HG02884 (cell line): ENCODE results near the gene PTGES2.

Experiments used
- ATAC-seq: cut with Tn5 transposase; IDR thresholded peaks from one replicate; pipeline ENCODE4 v1.9.1; 2021; ENCODE audit warnings: mild to moderate bottlenecking, moderate library complexity; ENCODE audit not compliant: unreplicated experiment

PTGES2 gene

DNA sequence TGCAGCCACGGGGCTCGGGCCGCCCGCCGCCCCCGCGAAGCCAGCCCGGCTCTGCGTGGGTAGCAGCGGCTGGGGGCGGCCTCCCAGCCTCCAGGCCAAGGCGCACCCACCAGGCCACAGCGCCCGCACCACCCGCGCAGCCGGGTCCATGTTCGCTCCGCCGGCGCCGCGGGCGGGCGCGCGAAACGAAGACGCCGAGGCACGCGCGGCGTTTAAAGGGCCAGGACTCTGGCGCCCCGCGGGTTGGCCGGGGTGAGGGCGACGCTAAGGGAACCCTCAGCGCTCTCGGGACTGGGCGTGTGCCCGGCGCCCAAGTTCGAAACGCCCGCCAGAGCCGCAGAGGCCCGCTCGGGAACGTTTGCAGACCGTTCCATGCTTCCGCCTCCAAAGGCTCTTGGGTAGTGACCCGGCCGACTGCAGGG is at the start of gene PTGES2:
PTGES2 (minus strand) TSS at position 162 of the 422 bp plus-strand sequence; CDS start at position 150, 12 bp downstream.
- peak; percentile 50 for ATAC-seq

DNA sequence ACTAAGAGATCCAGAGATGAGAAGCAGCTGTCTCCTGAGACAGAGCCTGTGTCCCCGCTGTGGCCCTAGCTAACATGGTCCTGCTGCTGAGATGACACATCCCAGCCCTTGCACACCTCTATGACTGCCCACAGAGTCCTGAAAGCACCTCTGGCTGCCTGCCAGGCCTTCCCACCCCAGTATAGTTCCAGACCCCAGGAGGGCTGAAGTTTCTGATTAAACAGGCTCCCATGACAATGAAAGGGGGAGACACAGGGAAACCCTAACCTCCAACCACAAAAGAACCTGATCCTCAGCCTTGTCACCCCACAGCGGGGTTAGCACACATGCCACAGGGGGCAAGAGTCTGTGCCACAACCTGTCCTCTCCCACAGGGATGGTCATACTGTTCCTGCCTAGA is 48.2 kb upstream of the PTGES2 start:
- no peak for ATAC-seq

GRCh38 chr9:128175102-128175563 is 47.6 kb upstream of the PTGES2 start:
- no peak for ATAC-seq

DNA sequence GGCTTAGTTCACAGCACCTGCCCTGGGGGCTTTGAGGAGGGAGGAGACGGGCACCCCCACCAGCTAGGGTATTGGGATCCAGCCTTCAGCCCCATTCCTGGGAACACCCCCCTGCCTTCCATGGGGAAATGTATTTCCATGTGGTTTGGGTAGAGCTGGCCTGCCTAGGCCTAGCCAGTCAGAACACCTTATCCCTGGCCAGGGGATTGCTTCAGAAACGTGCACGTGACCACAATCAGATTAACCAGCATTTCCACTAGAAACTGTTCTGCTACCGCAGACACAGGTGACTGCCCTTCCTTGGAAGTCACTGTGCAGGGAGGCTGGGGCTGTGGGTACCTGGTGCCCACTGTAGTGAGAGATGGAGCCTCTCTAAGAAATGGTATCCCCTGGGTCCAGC is 46.5 kb upstream of the PTGES2 start:
- no peak for ATAC-seq

DNA sequence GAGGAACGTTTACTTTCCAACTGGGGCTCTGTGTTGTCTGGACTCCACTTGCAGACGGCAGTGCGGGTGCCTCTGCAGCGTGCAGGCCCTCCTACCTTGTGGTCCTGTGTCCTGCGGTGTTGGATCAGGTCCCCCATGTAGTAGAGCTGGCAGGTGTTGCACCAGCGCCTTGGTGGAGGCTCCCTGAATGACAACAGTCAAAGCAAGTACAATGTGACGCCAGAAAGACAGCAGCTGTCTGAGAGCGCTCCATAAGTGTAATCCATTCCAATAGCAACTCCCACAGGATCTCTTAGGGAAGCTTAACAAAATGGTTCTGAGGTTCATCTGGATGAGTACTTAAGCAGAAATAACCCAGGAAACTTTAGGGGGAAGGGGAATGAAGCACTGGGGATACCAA is 42.4 kb upstream of the PTGES2 start:
- ATAC-seq, result no peak

DNA sequence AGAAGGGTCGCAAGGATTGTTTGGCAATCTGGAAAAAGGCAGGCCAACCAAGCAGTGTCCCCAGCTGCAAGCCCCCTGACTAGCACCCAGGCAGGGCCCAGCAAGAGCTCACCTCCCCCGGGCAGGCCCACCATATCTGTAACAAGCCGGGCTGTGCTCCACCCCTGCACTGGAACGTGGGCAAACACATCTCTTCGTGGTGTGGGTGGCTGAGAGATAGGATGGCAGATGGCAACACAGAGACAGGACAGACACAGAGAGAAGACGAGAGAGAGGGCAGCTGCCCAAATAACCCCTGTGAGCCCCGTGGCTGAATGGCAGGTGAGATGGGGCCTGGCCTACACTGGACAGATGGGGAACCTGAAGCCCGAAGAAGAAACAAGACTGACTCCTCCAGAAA is 42.0 kb upstream of the PTGES2 start:
- ATAC-seq, result no peak

DNA sequence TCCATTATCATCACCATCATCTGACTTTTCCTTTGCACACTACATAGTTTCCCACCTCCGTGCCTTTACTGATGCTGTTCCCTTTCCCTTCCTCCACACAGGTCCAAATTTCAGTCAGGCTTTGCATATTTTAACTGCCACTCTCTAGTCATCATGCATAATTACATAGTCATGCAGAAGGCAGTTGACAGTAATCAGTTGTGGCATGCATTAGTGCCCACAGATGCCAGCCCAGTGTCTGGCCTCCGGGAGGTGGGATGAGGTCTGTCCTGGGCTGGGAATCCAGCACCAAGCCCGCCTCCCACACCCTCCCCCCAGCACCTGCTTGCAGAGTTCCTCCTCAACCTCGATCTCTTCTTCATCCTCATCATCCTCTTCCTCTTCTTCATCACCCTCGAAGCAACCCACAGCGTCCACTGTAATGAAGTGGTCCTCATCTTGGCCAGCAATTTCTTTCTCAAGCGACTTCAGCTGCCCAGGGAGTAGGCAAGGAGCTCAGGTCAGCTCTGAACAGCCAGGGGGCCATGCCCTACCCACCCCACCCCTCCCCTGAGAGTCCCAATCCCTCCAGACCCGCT is 41.3 kb upstream of the PTGES2 start:
- ATAC-seq, result no peak

DNA sequence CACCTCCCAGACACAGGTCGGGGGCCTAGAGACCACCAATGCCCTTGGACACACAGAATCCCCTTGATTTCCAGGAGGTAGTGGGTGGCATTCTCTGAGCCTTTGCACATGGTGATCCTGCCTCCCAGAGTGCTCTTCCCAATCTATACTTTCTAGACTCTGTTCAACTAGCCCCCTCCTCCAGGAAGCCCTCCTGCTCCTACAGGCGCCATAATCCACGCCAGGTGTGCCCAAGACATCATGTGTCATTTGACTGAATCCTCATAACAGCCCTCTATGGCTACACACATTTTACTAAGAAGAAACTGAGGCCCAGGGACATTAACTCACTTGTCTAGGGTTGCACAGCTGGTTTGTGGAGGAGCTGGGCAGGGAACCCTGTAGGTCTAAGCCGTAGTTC is 39.7 kb upstream of the PTGES2 start:
- no peak for ATAC-seq

DNA sequence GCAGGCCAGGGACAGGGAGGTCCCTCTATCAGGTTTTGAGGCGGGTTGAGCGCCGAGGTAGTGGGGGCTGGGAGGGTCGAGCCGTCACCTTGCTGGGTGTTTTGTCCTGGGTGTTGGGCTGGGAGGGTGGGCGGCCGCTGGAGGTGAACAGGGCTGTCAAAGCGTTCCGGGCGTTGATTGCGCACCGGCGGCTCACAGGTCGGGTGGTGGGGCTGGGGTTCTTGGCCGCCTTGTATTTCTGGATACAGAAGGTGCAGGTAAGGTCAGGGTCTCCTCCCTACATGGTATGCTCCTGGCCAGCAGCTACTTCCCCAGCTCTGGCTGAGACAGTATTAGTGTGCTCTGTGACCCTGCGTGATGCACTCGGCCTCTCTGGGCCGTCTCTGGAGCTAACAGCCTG is 38.6 kb upstream of the PTGES2 start:
- no peak for ATAC-seq

DNA sequence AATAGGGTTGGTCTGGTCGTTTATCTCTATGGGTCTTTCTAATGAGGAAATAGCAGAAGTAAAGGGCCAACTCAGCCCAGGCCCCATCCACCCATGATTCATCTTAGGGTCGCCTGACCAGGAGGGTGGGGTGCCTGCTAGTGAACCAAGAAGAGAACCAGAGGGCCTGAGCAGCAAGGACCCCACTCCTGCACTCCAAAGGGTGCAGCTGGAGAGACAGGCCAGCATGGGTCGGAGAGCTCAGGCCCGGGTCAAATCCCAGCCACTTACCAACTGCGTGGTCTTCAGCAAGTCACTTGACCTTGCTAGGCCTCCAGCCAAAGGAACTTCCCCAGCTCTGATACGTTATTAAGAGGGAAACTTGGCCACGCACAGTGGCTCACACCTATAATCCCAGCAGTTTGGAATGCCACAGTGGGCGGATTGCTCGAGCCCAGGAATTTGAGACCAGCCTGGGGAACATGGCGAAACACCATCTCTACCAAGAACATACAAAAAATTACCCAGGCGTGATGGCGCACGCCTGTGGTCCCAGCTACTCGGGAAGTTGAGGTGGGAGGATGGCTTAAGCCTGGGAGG is 36.9 kb upstream of the PTGES2 start:
- no peak for ATAC-seq

- ATAC-seq, result no peak
Measured at GRCh38 chr9:128163523-128164306, 36.2 kb upstream of the PTGES2 start.

GRCh38 chr9:128163027-128163515 is 35.5 kb upstream of the PTGES2 start:
- ATAC-seq, result no peak

- ATAC-seq, result no peak
Measured at GRCh38 chr9:128162215-128163026, 34.9 kb upstream of the PTGES2 start.

DNA sequence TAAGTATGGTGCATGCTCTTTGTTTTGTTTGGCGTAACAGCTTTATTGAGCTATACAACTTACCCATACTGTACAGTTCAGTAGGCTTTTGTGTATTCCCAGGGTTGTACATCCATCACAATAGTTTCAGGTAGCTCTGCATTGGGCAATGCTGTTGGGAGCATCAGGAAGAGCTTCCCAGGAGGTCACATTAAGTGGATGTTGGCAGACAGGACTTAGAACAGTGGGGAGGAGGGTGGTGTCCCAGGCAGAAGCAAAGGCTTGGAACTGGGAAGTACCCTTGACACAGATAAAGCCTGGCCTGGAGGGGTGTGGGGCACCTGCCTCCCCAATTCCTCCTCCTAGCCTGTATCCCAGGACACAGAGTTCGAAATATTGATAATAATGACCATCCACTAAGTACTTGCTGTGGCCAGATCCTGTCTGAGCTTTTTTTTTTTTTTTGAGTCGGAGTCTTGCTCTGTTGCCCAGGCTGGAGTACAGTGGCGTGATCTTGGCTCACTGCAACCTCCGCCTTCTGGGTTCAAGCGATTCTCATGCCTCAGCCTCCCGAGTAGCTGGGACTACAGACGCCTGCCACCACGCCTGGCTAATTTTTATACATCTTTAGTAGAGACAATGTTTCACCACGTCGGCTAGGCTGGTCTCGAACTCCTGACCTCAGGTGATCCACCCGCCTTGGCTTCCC is 33.8 kb upstream of the PTGES2 start:
- no peak for ATAC-seq

GRCh38 chr9:128160603-128160987 is 33.1 kb upstream of the PTGES2 start:
- ATAC-seq, result no peak

- ATAC-seq, result peak; percentile 64
Measured at GRCh38 chr9:128159784-128160602, 32.5 kb upstream of the PTGES2 start, which contains the start of gene BBLN. TSS of gene BBLN (plus strand) at chr9:128160265. CDS start at chr9:128160408, 143 bp downstream.

DNA sequence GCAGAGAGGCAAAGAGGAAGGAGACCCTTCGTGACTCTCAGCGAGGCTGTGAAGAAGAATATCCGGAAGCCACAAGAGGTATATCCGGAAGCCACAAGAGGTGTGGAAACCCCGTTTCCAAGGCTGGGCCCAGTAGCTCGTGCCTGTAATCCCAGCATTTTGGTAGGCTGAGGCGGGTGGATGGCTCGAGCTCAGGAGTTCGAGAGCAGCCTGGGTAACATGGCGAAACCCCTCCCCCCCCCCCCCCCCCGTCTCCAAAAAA is 31.9 kb upstream of the PTGES2 start:
- no peak for ATAC-seq

DNA sequence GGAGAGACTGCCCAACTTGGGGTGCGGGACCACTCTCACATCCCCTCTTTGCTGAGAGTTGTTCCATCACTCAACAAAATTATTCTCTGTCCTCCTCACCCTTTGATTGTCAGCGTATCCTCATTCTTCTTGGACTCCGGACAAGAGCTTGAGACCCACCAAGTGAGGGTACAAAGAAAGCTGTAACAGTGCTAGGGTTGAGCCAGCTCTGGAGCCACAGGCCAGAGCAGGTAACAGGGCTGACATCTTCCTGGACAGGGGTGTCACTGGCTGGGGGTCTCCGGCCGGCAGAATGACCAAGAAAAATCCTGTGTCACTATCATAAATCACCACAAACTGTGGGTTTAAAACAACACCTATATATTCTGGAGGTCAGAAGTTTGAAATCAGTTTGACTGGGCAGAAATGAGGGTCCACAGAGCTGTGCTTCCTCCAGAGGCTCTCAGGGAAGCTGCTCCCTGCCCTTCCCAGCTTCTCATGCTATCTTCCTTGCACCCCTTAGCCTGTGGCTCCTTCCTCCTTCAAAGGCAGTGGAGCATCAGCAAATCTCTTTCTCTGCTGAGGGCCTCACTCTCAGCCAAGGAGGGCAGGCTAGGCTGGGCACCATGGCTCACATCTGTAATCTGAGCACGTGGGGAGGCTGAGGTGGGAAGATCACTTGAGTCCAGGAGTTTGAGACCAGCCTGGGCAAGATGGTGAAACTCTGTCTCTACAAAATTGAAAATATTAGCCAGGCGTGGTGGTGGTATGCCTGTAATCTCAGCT is 28.4 kb upstream of the PTGES2 start:
- no peak for ATAC-seq
